GM23248 (cell line): ENCODE data around the gene FASTKD1.

Source experiments
- EZH2 ChIP-seq: fragments of 200-600 bp; sonication (generic); IDR thresholded peaks from 2 replicates; pipeline ENCODE4 v1.6.1; 2018; ENCODE audit warnings: antibody characterized with exemption, mild to moderate bottlenecking; ENCODE audit not compliant: insufficient read depth, poor library complexity, severe bottlenecking
- EZH2phosphoT487 ChIP-seq: fragments of 200-600 bp; sonication (generic); IDR thresholded peaks from 2 replicates; pipeline ENCODE4 v1.6.1; 2018; ENCODE audit warnings: antibody characterized with exemption, moderate library complexity, mild to moderate bottlenecking, low read depth; ENCODE audit not compliant: insufficient read depth

DNA sequence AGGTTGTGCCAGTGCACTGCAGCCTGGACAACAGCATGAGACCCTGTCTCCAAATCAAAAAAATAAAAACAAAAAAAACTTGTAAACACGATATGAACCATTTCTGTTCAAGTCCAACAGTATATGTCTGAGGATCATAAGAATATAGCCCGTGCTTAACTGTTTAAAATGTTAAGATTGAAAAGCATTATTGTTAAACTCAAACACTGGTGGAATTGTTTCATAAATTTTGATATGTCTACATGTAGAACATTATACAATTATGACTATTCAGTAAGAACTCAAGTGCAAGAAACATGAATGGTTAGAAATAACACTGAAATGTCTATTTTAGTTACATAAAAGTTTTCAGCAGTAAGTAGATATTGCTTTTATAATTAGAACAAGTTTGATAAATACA lies 40.2 kb upstream of the FASTKD1 start:
- TF ChIP-seq EZH2 (no peak), EZH2phosphoT487 (no peak)
